SU-DHL-6 (cell line): Measurements from ENCODE around the gene APOL3.

Experiments
- H2AFZ ChIP-seq: fragments of 200-600 bp; sonication (generic); 2 replicates; pipeline ENCODE4 v1.6.1; 2014; ENCODE audit warnings: low read depth, mild to moderate bottlenecking, moderate library complexity, mixed read lengths, antibody characterized with exemption, low read length; ENCODE audit not compliant: severe bottlenecking
- H3F3A ChIP-seq: fragments of 200-600 bp; shearing (Covaris generic); 2 replicates; pipeline ENCODE4 v1.6.0; 2016; ENCODE audit warnings: antibody characterized with exemption, mild to moderate bottlenecking; ENCODE audit not compliant: insufficient read depth
- H3K27ac ChIP-seq: fragments of 200-600 bp; sonication (generic); 2 replicates; pipeline ENCODE4 v1.5.1; 2016; ENCODE audit warnings: low read depth, mild to moderate bottlenecking, low read length, moderate library complexity, mixed read lengths
- H3K27me3 ChIP-seq: fragments of 200-600 bp; sonication (generic), shearing (Covaris generic); 2 replicates; pipeline ENCODE4 v1.6.0; 2014; ENCODE audit warnings: mild to moderate bottlenecking, low read length
- H3K36me3 ChIP-seq: fragments of 200-600 bp; sonication (generic); 2 replicates; pipeline ENCODE4 v1.6.1; 2014; ENCODE audit warnings: mild to moderate bottlenecking, low read length, mixed read lengths
- H3K4me2 ChIP-seq: fragments of 300-600, 200-600 bp; shearing (Covaris generic), sonication (generic); 2 replicates; pipeline ENCODE4 v1.6.0; 2014; ENCODE audit warnings: low read length, low read depth, mild to moderate bottlenecking; ENCODE audit not compliant: poor library complexity, severe bottlenecking
- H3K4me3 ChIP-seq: fragments of 200-600 bp; sonication (generic); 2 replicates; pipeline ENCODE4 v1.5.1; 2014; ENCODE audit warnings: antibody characterized with exemption, low read length, mild to moderate bottlenecking, mixed read lengths; ENCODE audit not compliant: insufficient read depth, poor library complexity, severe bottlenecking
- H3K79me2 ChIP-seq: fragments of 200-600 bp; sonication (generic); 2 replicates; pipeline ENCODE4 v1.6.1; 2014; ENCODE audit warnings: mild to moderate bottlenecking, low read length, moderate library complexity; ENCODE audit not compliant: insufficient read depth
- H3K9ac ChIP-seq: fragments of 200-600 bp; sonication (generic); 2 replicates; pipeline ENCODE4 v1.7.0; 2014; ENCODE audit warnings: mild to moderate bottlenecking, low read length
- H3K9me2 ChIP-seq: fragments of 200-600 bp; sonication (generic); replicated peaks from 2 replicates; pipeline ENCODE4 v1.6.1; 2014; ENCODE audit warnings: low read length; ENCODE audit not compliant: insufficient read depth
- H3K9me3 ChIP-seq: fragments of 200-600 bp; sonication (generic); 2 replicates; pipeline ENCODE4 v1.6.1; 2014; ENCODE audit warnings: low read length, mixed read lengths; ENCODE audit not compliant: insufficient read depth
- H4K20me1 ChIP-seq: fragments of 200-600 bp; sonication (generic); 2 replicates; pipeline ENCODE4 v1.6.1; 2014; ENCODE audit warnings: low read depth, mild to moderate bottlenecking, antibody characterized with exemption, low read length, moderate library complexity, mixed read lengths
- CTCF ChIP-seq: fragments of 200-600 bp; sonication (generic); IDR thresholded peaks from one replicate; pipeline ENCODE4 v1.5.1; 2017; ENCODE audit warnings: antibody characterized with exemption, mild to moderate bottlenecking, low read length, moderate library complexity; ENCODE audit not compliant: insufficient read depth, poor library complexity, severe bottlenecking
- EZH2phosphoT487 ChIP-seq: fragments of 200-600 bp; sonication (generic), shearing (Covaris generic); conservative IDR thresholded peaks from 2 replicates; pipeline ENCODE4 v1.6.1; 2018; ENCODE audit warnings: mild to moderate bottlenecking, antibody characterized with exemption, low read length, moderate library complexity, mixed read lengths

APOL3 gene

GRCh38 chr22:36197065-36197440, 36.5 kb upstream of the APOL3 start:
- H3K27ac ChIP-seq, result no peak overlapping the region
- H3K79me2 ChIP-seq, result no peaks in the 10 kb centered on the region
- no peaks in the 10 kb centered on the region for H4K20me1 ChIP-seq
- H3K27me3 ChIP-seq, result no peaks in the 10 kb centered on the region
- H3K36me3 ChIP-seq, result no peaks in the 10 kb centered on the region
- no peaks in the 10 kb centered on the region for H3K9me2 ChIP-seq
- no peak overlapping the region for H2AFZ ChIP-seq
- no peaks in the 10 kb centered on the region for H3K9me3 ChIP-seq
- no peak overlapping the region for H3K9ac ChIP-seq
- H3F3A ChIP-seq, result no peaks in the 10 kb centered on the region
- no peak for TF ChIP-seq CTCF
- no peak for TF ChIP-seq EZH2phosphoT487
- H3K4me3 ChIP-seq, result no peak overlapping the region
- no peak overlapping the region for H3K4me2 ChIP-seq

- H2AFZ ChIP-seq, result no peak overlapping the region
- no peaks in the 10 kb centered on the region for H3K9me2 ChIP-seq
- no peak for TF ChIP-seq CTCF
- TF ChIP-seq EZH2phosphoT487, result no peak
Measured at GRCh38 chr22:36196254-36197064, 35.9 kb upstream of the APOL3 start.

GRCh38 chr22:36194971-36195370, 34.4 kb upstream of the APOL3 start:
- Histone ChIP-seq H3K9me3 (no peaks in the 10 kb centered on the region), H4K20me1 (no peaks in the 10 kb centered on the region), H3K4me3 (no peak overlapping the region), H3K79me2 (no peaks in the 10 kb centered on the region), H3F3A (no peaks in the 10 kb centered on the region), H3K36me3 (no peaks in the 10 kb centered on the region), H2AFZ (no peak overlapping the region), H3K27ac (no peak overlapping the region), H3K9me2 (no peaks in the 10 kb centered on the region), H3K4me2 (no peak overlapping the region), H3K27me3 (no peaks in the 10 kb centered on the region), H3K9ac (no peak overlapping the region)
- TF ChIP-seq CTCF (peak; percentile 46), EZH2phosphoT487 (no peak)

More at GRCh38 chr22:36196254-36197064, 35.9 kb upstream of the APOL3 start:
- no peaks in the 10 kb centered on the region for H4K20me1 ChIP-seq
- no peak overlapping the region for H3K9ac ChIP-seq
- no peaks in the 10 kb centered on the region for H3K36me3 ChIP-seq
- no peaks in the 10 kb centered on the region for H3K27me3 ChIP-seq
- no peak overlapping the region for H3K27ac ChIP-seq
- H3K79me2 ChIP-seq, result no peaks in the 10 kb centered on the region
- no peaks in the 10 kb centered on the region for H3F3A ChIP-seq
- H3K4me2 ChIP-seq, result no peak overlapping the region
- no peak overlapping the region for H3K4me3 ChIP-seq
- H3K9me3 ChIP-seq, result no peaks in the 10 kb centered on the region
